Cortex of kidney (tissue), 1 donor: ENCODE results near the gene C16orf82.

Source experiments
- DNase-seq: peaks from one replicate; lab custom pipeline; 2025; lab: John Stamatoyannopoulos, UW

The C16orf82 gene

GRCh38 chr16:27088216-27088615, 21.5 kb downstream of the C16orf82 start:
- no peak for DNase-seq

GRCh38 chr16:27096375-27096774, 29.6 kb downstream of the C16orf82 start:
- no peak for DNase-seq

- DNase-seq: no peak
Measured at GRCh38 chr16:27097800-27098230, 31.1 kb downstream of the C16orf82 start.

- DNase-seq: no peak
Measured at GRCh38 chr16:27098366-27099049, 31.8 kb downstream of the C16orf82 start.

- DNase-seq: no peak
Measured at GRCh38 chr16:27102701-27103575, 36.2 kb downstream of the C16orf82 start.

GRCh38 chr16:27103954-27104353, 37.2 kb downstream of the C16orf82 start:
- DNase-seq: no peak

- DNase-seq: no peak
Measured at GRCh38 chr16:27106305-27106704, 39.6 kb downstream of the C16orf82 start.

GRCh38 chr16:27107185-27107592, 40.5 kb downstream of the C16orf82 start:
- no peak for DNase-seq

GRCh38 chr16:27108051-27108770, 41.5 kb downstream of the C16orf82 start:
- DNase-seq: no peak

- no peak for DNase-seq
Measured at GRCh38 chr16:27108826-27109665, 42.3 kb downstream of the C16orf82 start.

- no peak for DNase-seq
Measured at GRCh38 chr16:27109666-27110523, 43.2 kb downstream of the C16orf82 start.

- no peak for DNase-seq
Measured at GRCh38 chr16:27110524-27110896, 43.8 kb downstream of the C16orf82 start.

- no peak for DNase-seq
Measured at GRCh38 chr16:27111486-27111885, 44.8 kb downstream of the C16orf82 start.

GRCh38 chr16:27112093-27112811, 45.5 kb downstream of the C16orf82 start:
- no peak for DNase-seq

- no peak for DNase-seq
Measured at GRCh38 chr16:27113341-27113841, 46.7 kb downstream of the C16orf82 start.

- no peak for DNase-seq
Measured at GRCh38 chr16:27114006-27114405, 47.3 kb downstream of the C16orf82 start.

GRCh38 chr16:27118526-27118925, 51.8 kb downstream of the C16orf82 start:
- DNase-seq: no peak
